ENCODE data around the gene KCNH1. TPM values are rescaled to one million over a fixed set of nuclear protein-coding genes. Genes with fewer than 3 reads are reported as not detected.

The KCNH1 gene
- total and polyA plus RNA-seq, 4 donors, result not detected

DNA sequence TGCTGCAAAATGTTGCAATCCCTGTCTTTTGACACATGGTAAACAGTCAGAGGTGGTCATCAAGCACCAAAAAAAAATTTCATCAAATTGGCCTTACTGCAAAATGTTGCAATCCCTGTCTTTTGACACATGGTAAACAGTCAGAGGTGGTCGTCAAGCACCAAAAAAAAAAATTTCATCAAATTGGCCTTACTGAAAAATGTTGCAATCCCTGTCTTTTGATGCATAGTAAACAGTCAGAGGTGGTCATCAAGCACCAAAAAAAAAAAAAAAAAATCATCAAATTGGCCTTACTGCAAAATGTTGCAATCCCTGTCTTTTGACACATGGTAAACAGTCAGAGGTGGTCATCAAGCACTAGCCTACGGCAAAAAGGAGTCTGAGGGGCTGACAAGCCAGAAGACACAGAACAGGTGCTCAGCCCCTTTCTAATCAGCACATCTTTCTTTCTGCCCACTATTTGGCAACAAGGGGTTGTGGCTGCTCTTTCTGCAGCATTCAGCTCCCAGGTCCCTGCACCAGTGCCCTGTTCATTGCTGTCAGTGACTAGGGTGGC is 223.8 kb downstream of the KCNH1 start:
- Histone ChIP-seq H3K27ac (ENCODE audit: low read depth in 1 of 2, low read length in 2 of 2) (peak overlapping the region; percentile 81 to 86), H3K27me3 (ENCODE audit: control insufficient read depth in 4 of 4, insufficient read depth in 4 of 4, low read length in 3 of 4) (no peaks in the 10 kb centered on the region), H3K4me3 (ENCODE audit: low read depth in 1 of 3, low read length in 3 of 3) (no peak overlapping the region), H3K4me1 (ENCODE audit: control insufficient read depth in 4 of 4, insufficient read depth in 4 of 4, low read length in 3 of 4) (peaks cover 8 to 34% (median 28%) of the 10 kb centered on the region in 4 donors), H3K36me3 (ENCODE audit: control insufficient read depth in 4 of 4, insufficient read depth in 3 of 4, low read depth in 1 of 4, low read length in 3 of 4) (no peaks in the 10 kb centered on the region), H3K9me3 (ENCODE audit: control insufficient read depth in 4 of 4, low read length in 3 of 4) (no peaks in the 10 kb centered on the region), H3K9ac (ENCODE audit: low read depth in 1 of 2, low read length in 2 of 2) (no peak overlapping the region)
- no peak for DNase-seq (ENCODE audit: low spot score)
- no peak for TF ChIP-seq GABPA (IDR thresholded peaks at IDR 0.05 in 1 of 2, conservative IDR thresholded peaks at IDR 0.05 in 1 of 2)
- peak in 1 of 2 donors; percentile 59 for TF ChIP-seq EGR1 (IDR thresholded peaks at IDR 0.05; ENCODE audit: low read depth in 2 of 2)
- TF ChIP-seq JUND (IDR thresholded peaks at IDR 0.05), result peak; percentile 19 to 86
- TF ChIP-seq, protein P1, sequence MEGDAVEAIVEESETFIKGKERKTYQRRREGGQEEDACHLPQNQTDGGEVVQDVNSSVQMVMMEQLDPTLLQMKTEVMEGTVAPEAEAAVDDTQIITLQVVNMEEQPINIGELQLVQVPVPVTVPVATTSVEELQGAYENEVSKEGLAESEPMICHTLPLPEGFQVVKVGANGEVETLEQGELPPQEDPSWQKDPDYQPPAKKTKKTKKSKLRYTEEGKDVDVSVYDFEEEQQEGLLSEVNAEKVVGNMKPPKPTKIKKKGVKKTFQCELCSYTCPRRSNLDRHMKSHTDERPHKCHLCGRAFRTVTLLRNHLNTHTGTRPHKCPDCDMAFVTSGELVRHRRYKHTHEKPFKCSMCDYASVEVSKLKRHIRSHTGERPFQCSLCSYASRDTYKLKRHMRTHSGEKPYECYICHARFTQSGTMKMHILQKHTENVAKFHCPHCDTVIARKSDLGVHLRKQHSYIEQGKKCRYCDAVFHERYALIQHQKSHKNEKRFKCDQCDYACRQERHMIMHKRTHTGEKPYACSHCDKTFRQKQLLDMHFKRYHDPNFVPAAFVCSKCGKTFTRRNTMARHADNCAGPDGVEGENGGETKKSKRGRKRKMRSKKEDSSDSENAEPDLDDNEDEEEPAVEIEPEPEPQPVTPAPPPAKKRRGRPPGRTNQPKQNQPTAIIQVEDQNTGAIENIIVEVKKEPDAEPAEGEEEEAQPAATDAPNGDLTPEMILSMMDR (IDR thresholded peaks at IDR 0.05; ENCODE audit: low read depth, low read length, missing input control), result no peak
- peak; percentile 82 for TF ChIP-seq FOXA2 (IDR thresholded peaks at IDR 0.05)
- no peak for TF ChIP-seq HNF4G (IDR thresholded peaks at IDR 0.05)
- TF ChIP-seq, protein P2, sequence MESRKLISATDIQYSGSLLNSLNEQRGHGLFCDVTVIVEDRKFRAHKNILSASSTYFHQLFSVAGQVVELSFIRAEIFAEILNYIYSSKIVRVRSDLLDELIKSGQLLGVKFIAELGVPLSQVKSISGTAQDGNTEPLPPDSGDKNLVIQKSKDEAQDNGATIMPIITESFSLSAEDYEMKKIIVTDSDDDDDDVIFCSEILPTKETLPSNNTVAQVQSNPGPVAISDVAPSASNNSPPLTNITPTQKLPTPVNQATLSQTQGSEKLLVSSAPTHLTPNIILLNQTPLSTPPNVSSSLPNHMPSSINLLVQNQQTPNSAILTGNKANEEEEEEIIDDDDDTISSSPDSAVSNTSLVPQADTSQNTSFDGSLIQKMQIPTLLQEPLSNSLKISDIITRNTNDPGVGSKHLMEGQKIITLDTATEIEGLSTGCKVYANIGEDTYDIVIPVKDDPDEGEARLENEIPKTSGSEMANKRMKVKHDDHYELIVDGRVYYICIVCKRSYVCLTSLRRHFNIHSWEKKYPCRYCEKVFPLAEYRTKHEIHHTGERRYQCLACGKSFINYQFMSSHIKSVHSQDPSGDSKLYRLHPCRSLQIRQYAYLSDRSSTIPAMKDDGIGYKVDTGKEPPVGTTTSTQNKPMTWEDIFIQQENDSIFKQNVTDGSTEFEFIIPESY (IDR thresholded peaks at IDR 0.05), result peak; percentile 76
- TF ChIP-seq, protein P3, sequence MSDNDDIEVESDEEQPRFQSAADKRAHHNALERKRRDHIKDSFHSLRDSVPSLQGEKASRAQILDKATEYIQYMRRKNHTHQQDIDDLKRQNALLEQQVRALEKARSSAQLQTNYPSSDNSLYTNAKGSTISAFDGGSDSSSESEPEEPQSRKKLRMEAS (IDR thresholded peaks at IDR 0.05), result peak; percentile 75
- TF ChIP-seq, protein P4, sequence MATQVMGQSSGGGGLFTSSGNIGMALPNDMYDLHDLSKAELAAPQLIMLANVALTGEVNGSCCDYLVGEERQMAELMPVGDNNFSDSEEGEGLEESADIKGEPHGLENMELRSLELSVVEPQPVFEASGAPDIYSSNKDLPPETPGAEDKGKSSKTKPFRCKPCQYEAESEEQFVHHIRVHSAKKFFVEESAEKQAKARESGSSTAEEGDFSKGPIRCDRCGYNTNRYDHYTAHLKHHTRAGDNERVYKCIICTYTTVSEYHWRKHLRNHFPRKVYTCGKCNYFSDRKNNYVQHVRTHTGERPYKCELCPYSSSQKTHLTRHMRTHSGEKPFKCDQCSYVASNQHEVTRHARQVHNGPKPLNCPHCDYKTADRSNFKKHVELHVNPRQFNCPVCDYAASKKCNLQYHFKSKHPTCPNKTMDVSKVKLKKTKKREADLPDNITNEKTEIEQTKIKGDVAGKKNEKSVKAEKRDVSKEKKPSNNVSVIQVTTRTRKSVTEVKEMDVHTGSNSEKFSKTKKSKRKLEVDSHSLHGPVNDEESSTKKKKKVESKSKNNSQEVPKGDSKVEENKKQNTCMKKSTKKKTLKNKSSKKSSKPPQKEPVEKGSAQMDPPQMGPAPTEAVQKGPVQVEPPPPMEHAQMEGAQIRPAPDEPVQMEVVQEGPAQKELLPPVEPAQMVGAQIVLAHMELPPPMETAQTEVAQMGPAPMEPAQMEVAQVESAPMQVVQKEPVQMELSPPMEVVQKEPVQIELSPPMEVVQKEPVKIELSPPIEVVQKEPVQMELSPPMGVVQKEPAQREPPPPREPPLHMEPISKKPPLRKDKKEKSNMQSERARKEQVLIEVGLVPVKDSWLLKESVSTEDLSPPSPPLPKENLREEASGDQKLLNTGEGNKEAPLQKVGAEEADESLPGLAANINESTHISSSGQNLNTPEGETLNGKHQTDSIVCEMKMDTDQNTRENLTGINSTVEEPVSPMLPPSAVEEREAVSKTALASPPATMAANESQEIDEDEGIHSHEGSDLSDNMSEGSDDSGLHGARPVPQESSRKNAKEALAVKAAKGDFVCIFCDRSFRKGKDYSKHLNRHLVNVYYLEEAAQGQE (IDR thresholded peaks at IDR 0.05), result peak; percentile 62
- TF ChIP-seq FOXA1 (IDR thresholded peaks at IDR 0.05), result peak; percentile 33
- TF ChIP-seq TAF1 (conservative IDR thresholded peaks at IDR 0.05), result no peak
- TF ChIP-seq, protein P5, sequence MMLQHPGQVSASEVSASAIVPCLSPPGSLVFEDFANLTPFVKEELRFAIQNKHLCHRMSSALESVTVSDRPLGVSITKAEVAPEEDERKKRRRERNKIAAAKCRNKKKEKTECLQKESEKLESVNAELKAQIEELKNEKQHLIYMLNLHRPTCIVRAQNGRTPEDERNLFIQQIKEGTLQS (IDR thresholded peaks at IDR 0.05), result peak; percentile 41
- peak; percentile 67 for TF ChIP-seq YY1 (IDR thresholded peaks at IDR 0.05)
- TF ChIP-seq NR2F2 (IDR thresholded peaks at IDR 0.05), result no peak
- peak in 1 of 2 donors; percentile 48 for TF ChIP-seq RAD21 (IDR thresholded peaks at IDR 0.05)
- TF ChIP-seq HNF4A (conservative IDR thresholded peaks at IDR 0.05), result peak; percentile 50 to 77
- TF ChIP-seq RXRA (IDR thresholded peaks at IDR 0.05), result peak; percentile 35 to 89
- TF ChIP-seq SP1 (IDR thresholded peaks at IDR 0.05), result peak; percentile 45
- WGBS, result 27% methylated on average over 2 of the region's 2 CpGs
